Thoracic aorta (tissue), 2 donors: Measurements from ENCODE around the gene AKAP5. TPM values are rescaled to one million over a fixed set of nuclear protein-coding genes. Genes with fewer than 3 reads are reported as not detected.

Experiments used
- ATAC-seq: fragments of 150-250 bp; one replicate; pipeline ENCODE4 v1.8.0; 2017; ENCODE audit warnings: low read depth; ENCODE audit not compliant: insufficient number of reproducible peaks, low FRiP score
- DNase-seq: peaks from one replicate; pipeline ENCODE4 v3.0.0-alpha.2; 2020; ENCODE audit warnings: low spot score
- H3K27ac ChIP-seq, 2 donors: fragments of 200-600 bp; sonication (generic); 1 replicate in 1 of 2; 2 replicates in 1 of 2; pipeline ENCODE4 v1.5.1; 2016; ENCODE audit warnings: mild to moderate bottlenecking in 2 of 2, moderate library complexity in 2 of 2
- H3K27me3 ChIP-seq: fragments of 200-600 bp; sonication (generic); replicated peaks from 2 replicates; pipeline ENCODE4 v1.6.0; 2016; ENCODE audit warnings: mild to moderate bottlenecking; ENCODE audit not compliant: insufficient read depth
- H3K36me3 ChIP-seq: fragments of 200-600 bp; sonication (generic); one replicate; pipeline ENCODE4 v1.5.1; 2016
- H3K4me1 ChIP-seq, 2 donors: fragments of 200-600 bp; sonication (generic); 1 replicate in 1 of 2; 2 replicates in 1 of 2; pipeline versions ENCODE4 v1.5.1 to v1.6.0; 2016; ENCODE audit warnings: low read depth in 2 of 2, mild to moderate bottlenecking in 1 of 2; ENCODE audit not compliant: control insufficient read depth in 1 of 2
- H3K4me3 ChIP-seq: fragments of 200-600 bp; sonication (generic); 2 replicates; pipeline ENCODE4 v1.5.1; 2016; ENCODE audit warnings: mild to moderate bottlenecking
- H3K9me3 ChIP-seq: fragments of 200-600 bp; sonication (generic); 2 replicates; pipeline ENCODE4 v1.5.1; 2016
- CTCF ChIP-seq: fragments of 200-600 bp; sonication (generic); IDR thresholded peaks from one replicate; pipeline ENCODE4 v1.5.1; 2019; ENCODE audit warnings: antibody characterized with exemption
- total RNA-seq, 2 donors: library from RNA; depleted of rRNA; stranded (reverse); fragments of >200 nt; gene quantifications; one replicate each; pipeline versions ENCODE4 v1.1.0 to v1.2.3, GENCODE V29; 2016

The AKAP5 gene
- total RNA-seq, 2 donors from 2014 or later, result 2.8 to 4.3 TPM

GRCh38 chr14:64491637-64492036 is 26.3 kb downstream of the AKAP5 start:
- Histone ChIP-seq H3K4me3 (no peak overlapping the region), H3K9me3 (no peaks in the 10 kb centered on the region), H3K27ac (no peak overlapping the region), H3K4me1 (no peaks in the 10 kb centered on the region), H3K27me3 (no peaks in the 10 kb centered on the region), H3K36me3 (peaks cover 33% of the 10 kb centered on the region)
- no peak for TF ChIP-seq CTCF
- DNase-seq, result no peak
- no peak for ATAC-seq

- TF ChIP-seq CTCF, result no peak
- no peak for ATAC-seq
These were observed 28.2 kb downstream of the AKAP5 start for GRCh38 chr14:64493455-64493854.

GRCh38 chr14:64495252-64495651 is 30.0 kb downstream of the AKAP5 start:
- H3K4me1 ChIP-seq, result peaks cover under 1 to 8% of the 10 kb centered on the region in 2 donors
- no peak overlapping the region for H3K27ac ChIP-seq
- no peaks in the 10 kb centered on the region for H3K9me3 ChIP-seq
- no peaks in the 10 kb centered on the region for H3K27me3 ChIP-seq
- DNase-seq, result no peak
- H3K4me3 ChIP-seq, result no peak overlapping the region
- ATAC-seq, result no peak
- peaks cover 7% of the 10 kb centered on the region for H3K36me3 ChIP-seq
- TF ChIP-seq CTCF, result no peak

More at GRCh38 chr14:64493455-64493854, 28.2 kb downstream of the AKAP5 start:
- DNase-seq, result no peak
- H3K4me3 ChIP-seq, result no peak overlapping the region
- H3K36me3 ChIP-seq, result peaks cover 17% of the 10 kb centered on the region
- no peak overlapping the region for H3K27ac ChIP-seq
- no peaks in the 10 kb centered on the region for H3K27me3 ChIP-seq
- H3K9me3 ChIP-seq, result no peaks in the 10 kb centered on the region
- no peaks in the 10 kb centered on the region for H3K4me1 ChIP-seq

GRCh38 chr14:64496764-64497163 is 31.5 kb downstream of the AKAP5 start:
- Histone ChIP-seq H3K27me3 (no peaks in the 10 kb centered on the region), H3K4me1 (peaks cover 16 to 21% of the 10 kb centered on the region in 2 donors), H3K4me3 (no peak overlapping the region), H3K9me3 (no peaks in the 10 kb centered on the region), H3K27ac (no peak overlapping the region), H3K36me3 (peaks cover 7% of the 10 kb centered on the region)
- no peak for DNase-seq
- no peak for TF ChIP-seq CTCF
- ATAC-seq, result no peak

GRCh38 chr14:64500088-64500487 is 34.8 kb downstream of the AKAP5 start:
- DNase-seq (no peak), ATAC-seq (no peak)
- no peak for TF ChIP-seq CTCF
- Histone ChIP-seq H3K27ac (no peak overlapping the region), H3K4me1 (peaks cover 24 to 32% of the 10 kb centered on the region in 2 donors), H3K27me3 (no peaks in the 10 kb centered on the region), H3K4me3 (no peak overlapping the region), H3K36me3 (peaks cover 5% of the 10 kb centered on the region), H3K9me3 (no peaks in the 10 kb centered on the region)
